B cell (primary cell): ENCODE measurements around the gene NMNAT2.

Experiments used
- CTCF ChIP-seq: fragments of 200-600 bp; IDR thresholded peaks from one replicate; pipeline ENCODE4 v1.8.0; 2022; ENCODE audit warnings: antibody characterized with exemption, mild to moderate bottlenecking
- EZH2 ChIP-seq: IDR thresholded peaks from 2 replicates; pipeline ENCODE4 v1.6.1; 2012; ENCODE audit warnings: borderline replicate concordance, low read depth, mild to moderate bottlenecking, moderate library complexity, low read length; ENCODE audit not compliant: insufficient read depth, poor library complexity, severe bottlenecking

GRCh38 chr1:183274836-183275235 lies 143.3 kb downstream of the NMNAT2 start:
- TF ChIP-seq CTCF (no peak), EZH2 (no peak)
